ENCODE results near the gene ARHGAP9. TPM values are rescaled to one million over a fixed set of nuclear protein-coding genes. Genes with fewer than 3 reads are reported as not detected.

ARHGAP9 gene
- total RNA-seq, 1 donor from 2014 or later, result 28.7 TPM

- Histone ChIP-seq H3K36me3 (no peaks in the 10 kb centered on the region), H3K4me3 (peak overlapping the region in 1 of 2 donors; percentile 34), H3K27ac (no peak overlapping the region), H3K27me3 (peaks cover 12% of the 10 kb centered on the region), H3K4me1 (peaks cover 18% of the 10 kb centered on the region), H3K9me3 (no peaks in the 10 kb centered on the region)
- no peak for DNase-seq (ENCODE audit: extremely low spot score in 2 of 2)
- intact Hi-C loops (cut with DNase I), result no loop called here
- TF ChIP-seq POLR2A (IDR thresholded peaks at IDR 0.05) (no peak), POLR2AphosphoS5 (IDR thresholded peaks at IDR 0.05; ENCODE audit: insufficient read depth in 1 of 2, low read depth in 1 of 2) (no peak)
- TF ChIP-seq, protein P1, sequence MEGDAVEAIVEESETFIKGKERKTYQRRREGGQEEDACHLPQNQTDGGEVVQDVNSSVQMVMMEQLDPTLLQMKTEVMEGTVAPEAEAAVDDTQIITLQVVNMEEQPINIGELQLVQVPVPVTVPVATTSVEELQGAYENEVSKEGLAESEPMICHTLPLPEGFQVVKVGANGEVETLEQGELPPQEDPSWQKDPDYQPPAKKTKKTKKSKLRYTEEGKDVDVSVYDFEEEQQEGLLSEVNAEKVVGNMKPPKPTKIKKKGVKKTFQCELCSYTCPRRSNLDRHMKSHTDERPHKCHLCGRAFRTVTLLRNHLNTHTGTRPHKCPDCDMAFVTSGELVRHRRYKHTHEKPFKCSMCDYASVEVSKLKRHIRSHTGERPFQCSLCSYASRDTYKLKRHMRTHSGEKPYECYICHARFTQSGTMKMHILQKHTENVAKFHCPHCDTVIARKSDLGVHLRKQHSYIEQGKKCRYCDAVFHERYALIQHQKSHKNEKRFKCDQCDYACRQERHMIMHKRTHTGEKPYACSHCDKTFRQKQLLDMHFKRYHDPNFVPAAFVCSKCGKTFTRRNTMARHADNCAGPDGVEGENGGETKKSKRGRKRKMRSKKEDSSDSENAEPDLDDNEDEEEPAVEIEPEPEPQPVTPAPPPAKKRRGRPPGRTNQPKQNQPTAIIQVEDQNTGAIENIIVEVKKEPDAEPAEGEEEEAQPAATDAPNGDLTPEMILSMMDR (IDR thresholded peaks at IDR 0.05), result no peak
These were observed 4.8 kb downstream of the ARHGAP9 start for GRCh38 chr12:57474862-57475261.

GRCh38 chr12:57474430-57474829, 5.2 kb downstream of the ARHGAP9 start:
- TF ChIP-seq POLR2A (IDR thresholded peaks at IDR 0.05), result no peak
- TF ChIP-seq, protein P1 (IDR thresholded peaks at IDR 0.05), result no peak
- no peak for TF ChIP-seq POLR2AphosphoS5 (IDR thresholded peaks at IDR 0.05; ENCODE audit: insufficient read depth in 1 of 2, low read depth in 1 of 2)
- H3K36me3 ChIP-seq, result no peaks in the 10 kb centered on the region
- H3K9me3 ChIP-seq, result no peaks in the 10 kb centered on the region
- no peak for DNase-seq (ENCODE audit: extremely low spot score in 2 of 2)
- H3K4me3 ChIP-seq, result no peak overlapping the region
- peaks cover 18% of the 10 kb centered on the region for H3K4me1 ChIP-seq
- peaks cover 12% of the 10 kb centered on the region for H3K27me3 ChIP-seq
- intact Hi-C loops (cut with DNase I), result no loop called here
- no peak overlapping the region for H3K27ac ChIP-seq

- intact Hi-C loops (cut with DNase I), result no loop called here
These were observed 5.8 kb downstream of the ARHGAP9 start for GRCh38 chr12:57473886-57474285.

GRCh38 chr12:57473392-57473791, 6.3 kb downstream of the ARHGAP9 start:
- Histone ChIP-seq H3K9me3 (no peaks in the 10 kb centered on the region), H3K36me3 (no peaks in the 10 kb centered on the region), H3K4me1 (peaks cover 18% of the 10 kb centered on the region), H3K27me3 (peaks cover 12% of the 10 kb centered on the region), H3K27ac (no peak overlapping the region), H3K4me3 (no peak overlapping the region)
- intact Hi-C loops (cut with DNase I), result no loop called here
- no peak for TF ChIP-seq POLR2A (IDR thresholded peaks at IDR 0.05)
- TF ChIP-seq, protein P1 (IDR thresholded peaks at IDR 0.05), result no peak
- no peak for TF ChIP-seq POLR2AphosphoS5 (IDR thresholded peaks at IDR 0.05; ENCODE audit: insufficient read depth in 1 of 2, low read depth in 1 of 2)
- DNase-seq (ENCODE audit: extremely low spot score in 2 of 2), result no peak

More at GRCh38 chr12:57473886-57474285, 5.8 kb downstream of the ARHGAP9 start:
- Histone ChIP-seq H3K4me3 (no peak overlapping the region), H3K4me1 (peaks cover 18% of the 10 kb centered on the region), H3K36me3 (no peaks in the 10 kb centered on the region), H3K27ac (no peak overlapping the region), H3K27me3 (peaks cover 12% of the 10 kb centered on the region), H3K9me3 (no peaks in the 10 kb centered on the region)
- no peak for DNase-seq (ENCODE audit: extremely low spot score in 2 of 2)
- TF ChIP-seq, protein P1 (IDR thresholded peaks at IDR 0.05), result no peak
- TF ChIP-seq POLR2A (IDR thresholded peaks at IDR 0.05), result no peak
- no peak for TF ChIP-seq POLR2AphosphoS5 (IDR thresholded peaks at IDR 0.05; ENCODE audit: insufficient read depth in 1 of 2, low read depth in 1 of 2)

GRCh38 chr12:57472391-57472790, 7.3 kb downstream of the ARHGAP9 start:
- intact Hi-C loops (cut with DNase I), result no loop called here
- Histone ChIP-seq H3K27ac (no peak overlapping the region), H3K4me3 (no peak overlapping the region), H3K27me3 (peaks cover 12% of the 10 kb centered on the region), H3K4me1 (peaks cover 18% of the 10 kb centered on the region), H3K36me3 (no peaks in the 10 kb centered on the region), H3K9me3 (no peaks in the 10 kb centered on the region)
- TF ChIP-seq POLR2A (IDR thresholded peaks at IDR 0.05) (no peak), POLR2AphosphoS5 (IDR thresholded peaks at IDR 0.05; ENCODE audit: insufficient read depth in 1 of 2, low read depth in 1 of 2) (no peak)
- TF ChIP-seq, protein P1 (IDR thresholded peaks at IDR 0.05), result no peak
- DNase-seq (ENCODE audit: extremely low spot score in 2 of 2), result no peak

Measured in vagina (tissue), 2 donors.